G401.6 (cell line): Measurements from ENCODE around the gene ATRNL1.
"Not testable (repeated sequence)": the region's sequence is repeated elsewhere in the genome, so short reads cannot be mapped to it uniquely, and the experiment has no call there.

Experiments used
- FAIRE-seq: peaks from 2 replicates; lab custom pipeline; 2012; peaks lifted over from hg19 to GRCh38; lab: Jason Lieb, UNC

Gene ATRNL1

GRCh38 chr10:115422624-115423023 is 329.5 kb downstream of the ATRNL1 start:
- no peak for FAIRE-seq

- FAIRE-seq = peak; percentile 25
Observed at GRCh38 chr10:115427611-115428010, 334.4 kb downstream of the ATRNL1 start.

GRCh38 chr10:115432188-115432819 is 339.1 kb downstream of the ATRNL1 start:
- peak; percentile 37 for FAIRE-seq

GRCh38 chr10:115436999-115437398 is 343.8 kb downstream of the ATRNL1 start:
- FAIRE-seq = no peak

GRCh38 chr10:115441907-115442545 is 348.9 kb downstream of the ATRNL1 start:
- FAIRE-seq = no peak

- FAIRE-seq = no peak
Observed at GRCh38 chr10:115456812-115457211, 363.6 kb downstream of the ATRNL1 start.

GRCh38 chr10:115483294-115483693 is 390.1 kb downstream of the ATRNL1 start:
- peak; percentile 30 for FAIRE-seq

GRCh38 chr10:115491526-115492140 is 398.5 kb downstream of the ATRNL1 start:
- no peak for FAIRE-seq

GRCh38 chr10:115503546-115503945 is 410.4 kb downstream of the ATRNL1 start:
- FAIRE-seq = no peak

GRCh38 chr10:115514895-115515294 is 421.7 kb downstream of the ATRNL1 start:
- FAIRE-seq = no peak

GRCh38 chr10:115525141-115525540 is 432.0 kb downstream of the ATRNL1 start:
- FAIRE-seq = no peak

GRCh38 chr10:115527682-115528081 is 434.5 kb downstream of the ATRNL1 start:
- not testable (repeated sequence) for FAIRE-seq

GRCh38 chr10:115536401-115536800 is 443.2 kb downstream of the ATRNL1 start:
- not testable (repeated sequence) for FAIRE-seq

- no peak for FAIRE-seq
Observed at GRCh38 chr10:115539142-115539762, 446.1 kb downstream of the ATRNL1 start.

- no peak for FAIRE-seq
Observed at GRCh38 chr10:115555887-115556402, 462.8 kb downstream of the ATRNL1 start.

- FAIRE-seq = no peak
Observed at GRCh38 chr10:115558252-115558651, 465.1 kb downstream of the ATRNL1 start.

GRCh38 chr10:115566867-115567266 is 473.7 kb downstream of the ATRNL1 start:
- FAIRE-seq = no peak

GRCh38 chr10:115572740-115573455 is 479.7 kb downstream of the ATRNL1 start:
- no peak for FAIRE-seq

- FAIRE-seq = no peak
Observed at GRCh38 chr10:115580239-115580638, 487.1 kb downstream of the ATRNL1 start.

- FAIRE-seq = no peak
Observed at GRCh38 chr10:115593060-115593459, 499.9 kb downstream of the ATRNL1 start.

- FAIRE-seq = no peak
Observed at GRCh38 chr10:115604627-115605026, 511.5 kb downstream of the ATRNL1 start.

GRCh38 chr10:115606086-115606485 is 512.9 kb downstream of the ATRNL1 start:
- no peak for FAIRE-seq
